Skeletal muscle satellite cell (primary cell): ENCODE measurements around the gene PDSS2.

Experiments
- H3K27me3 ChIP-seq: 2 replicates; pipeline ENCODE4 v1.7.0; 2013; ENCODE audit warnings: low read length; ENCODE audit not compliant: control insufficient read depth, insufficient read depth
- H3K36me3 ChIP-seq: 2 replicates; pipeline ENCODE4 v1.7.0; 2013; ENCODE audit warnings: mild to moderate bottlenecking, control low read depth, low read length; ENCODE audit not compliant: insufficient read depth
- H3K4me1 ChIP-seq: 2 replicates; pipeline ENCODE4 v1.7.0; 2013; ENCODE audit warnings: low read length; ENCODE audit not compliant: control insufficient read depth, insufficient read depth
- H3K4me2 ChIP-seq: 2 replicates; pipeline ENCODE4 v1.7.0; 2013; ENCODE audit warnings: mild to moderate bottlenecking, low read length
- H3K4me3 ChIP-seq: 2 replicates; pipeline ENCODE4 v1.7.0; 2013; ENCODE audit warnings: low read length
- H3K9ac ChIP-seq: 2 replicates; pipeline ENCODE4 v1.7.0; 2013; ENCODE audit warnings: mild to moderate bottlenecking, low read depth, low read length, moderate library complexity
- H3K9me3 ChIP-seq: replicated peaks from 2 replicates; pipeline ENCODE4 v1.7.0; 2013; ENCODE audit warnings: mild to moderate bottlenecking, control low read depth, low read length

The PDSS2 gene

DNA sequence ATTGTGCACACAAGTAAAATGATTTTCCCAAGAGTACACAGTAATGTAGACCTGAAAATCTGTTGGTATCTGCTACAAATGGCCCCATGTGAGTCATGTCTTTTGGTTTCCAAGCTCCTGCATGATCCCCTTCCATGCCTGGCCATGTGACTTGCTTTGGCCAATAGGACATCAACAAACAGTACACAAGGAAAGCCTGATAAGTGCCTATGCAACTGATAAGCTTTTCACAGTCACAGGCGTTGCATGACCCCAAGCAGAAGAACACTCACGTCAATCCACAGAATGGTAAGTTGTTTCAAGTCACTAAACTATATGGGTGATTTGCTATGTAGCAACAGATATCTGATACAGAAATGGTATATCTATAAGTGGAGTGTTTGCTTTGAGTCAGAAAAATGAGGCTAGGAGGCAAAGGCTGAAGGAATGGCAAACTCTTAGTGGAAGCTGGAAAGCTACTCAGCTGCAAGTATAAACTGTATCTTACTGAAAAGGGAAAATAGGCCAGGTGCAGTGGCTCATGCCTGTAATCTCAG is 184.0 kb downstream of the PDSS2 start:
- H3K27me3 ChIP-seq: no peaks in the 10 kb centered on the region
- H3K36me3 ChIP-seq: no peaks in the 10 kb centered on the region
- H3K4me3 ChIP-seq: no peak overlapping the region
- H3K9me3 ChIP-seq: no peaks in the 10 kb centered on the region
- no peak overlapping the region for H3K4me2 ChIP-seq
- no peaks in the 10 kb centered on the region for H3K4me1 ChIP-seq
- no peak overlapping the region for H3K9ac ChIP-seq

DNA sequence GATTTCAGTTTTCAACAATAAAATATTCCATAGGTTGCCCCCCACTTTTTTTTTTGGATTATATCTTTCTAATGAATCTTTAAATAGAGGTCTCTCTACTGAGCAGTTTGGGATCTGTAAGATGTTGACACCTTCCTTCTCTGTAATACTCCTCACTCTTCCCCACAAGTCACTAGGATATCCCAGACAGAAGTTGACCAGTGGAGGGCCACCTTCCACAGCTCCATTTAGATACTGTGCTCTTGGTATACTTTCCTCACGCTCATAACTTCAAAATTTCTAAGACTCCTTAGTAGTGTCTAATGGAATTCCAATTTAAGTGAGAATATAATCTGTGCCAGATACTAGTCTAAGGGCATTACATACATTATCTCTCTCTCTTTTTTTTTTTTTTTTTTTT is 185.1 kb downstream of the PDSS2 start:
- no peaks in the 10 kb centered on the region for H3K36me3 ChIP-seq
- H3K27me3 ChIP-seq: no peaks in the 10 kb centered on the region
- no peak overlapping the region for H3K9ac ChIP-seq
- H3K4me1 ChIP-seq: no peaks in the 10 kb centered on the region
- no peak overlapping the region for H3K4me3 ChIP-seq
- no peak overlapping the region for H3K4me2 ChIP-seq
- no peaks in the 10 kb centered on the region for H3K9me3 ChIP-seq

DNA sequence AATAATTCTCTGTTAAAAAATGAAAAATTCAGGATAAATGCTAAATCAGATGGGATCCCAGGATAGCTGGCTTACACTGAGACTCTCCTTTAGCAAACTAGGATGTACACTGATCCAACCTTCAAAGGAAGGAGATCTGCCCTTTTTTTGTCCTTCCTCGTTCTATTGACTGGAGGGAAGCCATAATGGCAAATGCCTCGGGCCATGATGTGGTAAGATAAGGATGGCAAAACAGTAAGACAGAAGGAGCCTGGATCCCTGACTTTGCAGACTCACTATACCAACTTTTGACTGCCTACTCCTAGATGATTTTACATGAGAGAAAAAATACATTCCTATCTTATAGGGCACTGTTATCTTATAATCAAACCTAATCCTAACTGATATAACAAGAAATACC is 187.1 kb downstream of the PDSS2 start:
- Histone ChIP-seq H3K36me3 (no peaks in the 10 kb centered on the region), H3K9ac (no peak overlapping the region), H3K4me3 (no peak overlapping the region), H3K27me3 (no peaks in the 10 kb centered on the region), H3K4me1 (no peaks in the 10 kb centered on the region), H3K4me2 (no peak overlapping the region), H3K9me3 (no peaks in the 10 kb centered on the region)

DNA sequence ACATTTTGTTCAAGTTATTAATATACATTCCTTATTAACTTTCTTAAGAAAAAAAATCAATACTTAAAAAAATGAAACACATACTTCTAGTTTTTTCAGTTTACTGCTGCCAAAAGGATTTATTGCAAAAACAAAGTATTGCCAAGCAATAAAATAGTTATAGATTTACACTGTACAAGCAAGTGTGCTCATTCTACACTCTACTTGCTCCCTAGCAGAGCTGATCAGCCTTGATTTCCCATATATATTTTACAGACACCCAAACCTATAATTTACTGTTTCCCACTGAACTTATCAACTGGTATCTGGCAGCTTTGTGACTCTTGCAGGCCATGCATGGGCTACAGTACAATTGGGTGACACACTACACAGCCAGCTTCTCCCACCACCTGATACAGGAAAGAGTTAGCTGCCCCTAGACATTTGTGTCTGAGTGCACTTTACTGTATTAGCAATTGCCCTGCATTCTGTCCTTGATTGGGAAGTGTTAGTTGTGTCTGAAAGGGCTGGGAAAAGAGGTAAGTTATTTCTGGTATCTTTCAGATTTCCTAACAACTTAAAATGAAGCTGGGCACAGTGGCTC is 188.1 kb downstream of the PDSS2 start:
- no peaks in the 10 kb centered on the region for H3K4me1 ChIP-seq
- H3K4me2 ChIP-seq: no peak overlapping the region
- no peak overlapping the region for H3K4me3 ChIP-seq
- H3K9ac ChIP-seq: no peak overlapping the region
- H3K27me3 ChIP-seq: no peaks in the 10 kb centered on the region
- H3K9me3 ChIP-seq: no peaks in the 10 kb centered on the region
- no peaks in the 10 kb centered on the region for H3K36me3 ChIP-seq

DNA sequence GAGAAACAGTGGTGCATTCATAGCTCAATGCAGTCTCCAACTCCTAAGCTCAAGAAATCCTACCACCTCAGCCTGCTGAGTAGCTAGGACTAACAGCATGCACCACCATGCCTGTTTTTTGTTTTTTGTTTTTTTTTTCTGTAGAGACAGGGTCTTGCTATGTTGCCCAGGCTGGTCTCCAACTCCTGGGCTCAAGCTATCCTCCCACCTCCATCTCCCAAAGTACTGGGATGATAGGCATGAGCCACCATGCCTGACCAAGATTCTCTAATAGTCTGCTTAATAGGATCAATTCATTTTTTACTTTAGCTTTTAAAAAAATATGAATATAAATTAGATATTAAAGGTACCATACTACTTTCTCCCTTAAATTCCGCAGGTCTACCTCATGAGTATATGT is 191.7 kb downstream of the PDSS2 start:
- no peaks in the 10 kb centered on the region for H3K9me3 ChIP-seq
- no peak overlapping the region for H3K4me2 ChIP-seq
- peaks cover 10% of the 10 kb centered on the region for H3K4me1 ChIP-seq
- no peaks in the 10 kb centered on the region for H3K36me3 ChIP-seq
- no peaks in the 10 kb centered on the region for H3K27me3 ChIP-seq
- no peak overlapping the region for H3K9ac ChIP-seq
- H3K4me3 ChIP-seq: no peak overlapping the region

DNA sequence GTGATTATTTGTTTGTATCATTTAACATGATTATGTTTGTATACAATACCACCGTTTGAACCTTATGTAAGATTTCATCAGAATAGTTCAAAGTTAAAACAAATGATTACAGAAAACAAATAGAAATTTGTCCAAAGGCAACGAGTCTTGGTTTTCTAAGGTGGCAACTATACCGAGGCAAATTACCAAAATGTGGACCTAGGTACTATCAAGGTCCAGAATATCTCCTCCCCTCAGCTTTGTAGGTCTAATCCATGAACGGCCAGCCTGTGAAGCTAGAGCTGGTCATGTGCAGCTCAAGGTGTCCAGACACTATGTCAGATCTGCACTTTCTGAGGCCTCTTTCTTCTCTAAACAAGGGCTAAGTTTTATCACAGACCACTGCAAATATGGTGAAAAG is 192.4 kb downstream of the PDSS2 start:
- Histone ChIP-seq H3K4me2 (no peak overlapping the region), H3K4me1 (peaks cover 10% of the 10 kb centered on the region), H3K4me3 (no peak overlapping the region), H3K9me3 (no peaks in the 10 kb centered on the region), H3K9ac (no peak overlapping the region), H3K27me3 (no peaks in the 10 kb centered on the region), H3K36me3 (no peaks in the 10 kb centered on the region)

DNA sequence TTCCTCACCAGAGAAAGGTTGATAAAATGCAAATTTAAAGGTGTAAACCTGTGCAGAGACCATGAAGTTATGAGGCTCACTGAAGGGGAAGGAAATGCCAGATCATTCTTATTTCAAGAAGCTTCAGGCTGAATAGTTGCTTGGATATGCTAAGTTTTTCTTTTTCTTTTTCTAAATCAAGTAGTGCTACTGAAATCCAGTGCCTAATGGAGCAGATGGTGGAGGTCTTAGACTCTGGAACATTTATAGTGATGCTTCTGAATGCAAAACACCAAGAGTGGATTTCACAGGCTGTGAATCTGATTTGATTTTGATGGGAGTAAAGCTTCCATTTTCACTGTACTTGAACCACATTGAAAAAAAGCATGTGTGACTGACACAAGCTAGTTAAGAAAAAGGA is 192.8 kb downstream of the PDSS2 start:
- Histone ChIP-seq H3K4me1 (peaks cover 10% of the 10 kb centered on the region), H3K4me3 (no peak overlapping the region), H3K9ac (no peak overlapping the region), H3K27me3 (no peaks in the 10 kb centered on the region), H3K4me2 (no peak overlapping the region), H3K9me3 (no peaks in the 10 kb centered on the region), H3K36me3 (no peaks in the 10 kb centered on the region)

DNA sequence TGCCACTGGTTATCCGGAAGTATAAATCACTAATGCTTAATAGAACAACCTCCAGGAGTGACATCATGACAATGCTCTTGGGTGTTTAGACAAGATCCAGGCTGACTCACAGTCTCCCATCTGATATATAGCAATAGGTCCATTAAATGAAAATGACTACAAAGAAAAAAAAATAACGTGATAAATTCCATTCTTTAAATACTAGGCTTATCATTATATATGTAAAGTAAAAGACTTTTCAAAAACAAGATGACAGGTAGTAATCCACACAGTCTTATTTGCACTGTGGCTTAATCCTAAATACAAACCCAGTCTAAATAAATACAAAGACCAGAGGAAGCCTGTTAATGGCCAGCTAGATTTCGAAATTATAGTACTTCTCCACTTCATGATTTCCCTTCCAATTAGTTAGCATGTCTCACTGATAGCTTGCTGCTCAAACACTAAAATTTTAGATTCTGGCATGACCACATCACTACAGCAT is 195.0 kb downstream of the PDSS2 start:
- H3K36me3 ChIP-seq: no peaks in the 10 kb centered on the region
- no peaks in the 10 kb centered on the region for H3K27me3 ChIP-seq
- no peak overlapping the region for H3K4me3 ChIP-seq
- no peak overlapping the region for H3K9ac ChIP-seq
- H3K4me1 ChIP-seq: peaks cover 10% of the 10 kb centered on the region
- peak overlapping the region; percentile 35 for H3K4me2 ChIP-seq
- no peaks in the 10 kb centered on the region for H3K9me3 ChIP-seq

DNA sequence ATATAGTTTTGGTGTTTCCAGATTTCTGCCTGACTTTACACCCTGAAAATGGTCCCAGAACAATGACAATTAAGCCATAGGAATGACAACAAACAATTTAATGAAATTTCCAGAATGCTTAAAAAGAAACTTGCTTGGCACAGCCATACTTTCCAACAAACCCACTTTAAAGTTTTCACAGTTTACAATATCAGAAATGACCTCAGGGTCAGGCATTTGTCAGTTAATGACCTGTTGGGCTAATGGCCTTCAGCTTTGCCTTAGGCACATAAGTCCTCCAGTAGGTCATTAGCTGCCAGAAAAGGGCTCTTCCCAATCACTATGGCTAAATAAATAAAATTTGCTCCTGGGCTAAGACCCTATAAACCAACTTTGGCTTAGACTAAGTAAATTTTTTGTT is 199.4 kb downstream of the PDSS2 start:
- Histone ChIP-seq H3K4me1 (peaks cover 10% of the 10 kb centered on the region), H3K27me3 (no peaks in the 10 kb centered on the region), H3K4me2 (no peak overlapping the region), H3K9ac (no peak overlapping the region), H3K4me3 (no peak overlapping the region), H3K36me3 (no peaks in the 10 kb centered on the region), H3K9me3 (no peaks in the 10 kb centered on the region)

DNA sequence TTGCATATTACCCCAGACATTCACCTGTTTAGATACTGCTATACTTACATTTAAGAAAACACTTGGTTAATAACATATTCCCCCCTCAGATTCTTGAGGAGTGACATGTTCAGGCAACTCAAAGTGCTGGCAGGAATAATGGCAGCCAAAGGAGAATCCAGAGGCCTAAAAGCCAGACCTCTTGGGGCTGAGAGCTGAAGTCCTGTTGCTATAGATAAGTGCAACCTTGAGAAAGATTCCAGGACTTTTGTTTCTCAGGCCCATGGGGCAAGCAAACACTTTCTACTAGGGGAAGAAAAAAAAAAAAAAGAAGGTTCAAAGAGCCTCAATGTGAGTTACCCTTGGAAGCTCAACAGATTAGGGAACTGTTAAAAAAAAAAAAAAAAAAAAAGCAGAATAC is 211.2 kb downstream of the PDSS2 start:
- Histone ChIP-seq H3K4me1 (peaks cover 8% of the 10 kb centered on the region), H3K27me3 (no peaks in the 10 kb centered on the region), H3K36me3 (no peaks in the 10 kb centered on the region), H3K4me2 (no peak overlapping the region), H3K9me3 (no peaks in the 10 kb centered on the region), H3K9ac (no peak overlapping the region), H3K4me3 (no peak overlapping the region)

DNA sequence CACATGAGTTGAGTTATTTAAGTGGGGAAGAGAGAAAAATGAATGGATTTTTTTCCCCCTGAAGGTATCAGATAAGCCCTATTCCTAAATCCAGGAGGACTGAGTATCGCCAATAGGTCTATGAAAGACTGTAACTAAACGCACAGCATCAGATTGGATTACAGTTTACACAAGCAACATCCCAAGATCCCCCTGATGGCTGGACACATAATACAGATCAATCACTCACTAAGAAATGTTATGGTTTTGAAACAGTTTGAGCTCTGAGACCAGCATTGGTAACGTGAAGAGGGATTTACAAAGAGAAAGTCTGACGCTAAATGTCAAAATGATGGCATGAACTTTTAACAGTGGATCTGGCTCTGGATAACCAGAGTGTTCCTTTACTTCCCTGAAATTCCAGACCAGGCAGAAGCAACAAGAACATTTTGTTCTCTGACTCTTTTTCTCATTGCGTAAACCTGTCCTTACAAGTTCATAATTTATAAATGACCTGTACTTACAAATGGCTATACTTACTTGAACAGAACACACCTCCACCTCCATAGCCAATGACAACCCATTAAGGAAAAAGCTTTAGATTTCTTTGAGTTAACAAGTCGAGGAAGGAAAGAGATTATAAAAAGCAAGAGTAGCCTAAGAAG is 212.3 kb downstream of the PDSS2 start:
- peaks cover 8% of the 10 kb centered on the region for H3K4me1 ChIP-seq
- no peaks in the 10 kb centered on the region for H3K36me3 ChIP-seq
- no peak overlapping the region for H3K4me3 ChIP-seq
- H3K9me3 ChIP-seq: no peaks in the 10 kb centered on the region
- H3K27me3 ChIP-seq: no peaks in the 10 kb centered on the region
- H3K4me2 ChIP-seq: peak overlapping the region; percentile 37
- no peak overlapping the region for H3K9ac ChIP-seq
